NK-92 (cell line): ENCODE results near the gene RBFOX2.
"Not testable (repeated sequence)": the region's sequence is repeated elsewhere in the genome, so short reads cannot be mapped to it uniquely, and the experiment has no call there.

Source experiments
- DNase-seq: peaks from one replicate; lab custom pipeline; 2025; ENCODE audit not compliant: unreplicated experiment; lab: John Stamatoyannopoulos, UW

RBFOX2 gene

DNA sequence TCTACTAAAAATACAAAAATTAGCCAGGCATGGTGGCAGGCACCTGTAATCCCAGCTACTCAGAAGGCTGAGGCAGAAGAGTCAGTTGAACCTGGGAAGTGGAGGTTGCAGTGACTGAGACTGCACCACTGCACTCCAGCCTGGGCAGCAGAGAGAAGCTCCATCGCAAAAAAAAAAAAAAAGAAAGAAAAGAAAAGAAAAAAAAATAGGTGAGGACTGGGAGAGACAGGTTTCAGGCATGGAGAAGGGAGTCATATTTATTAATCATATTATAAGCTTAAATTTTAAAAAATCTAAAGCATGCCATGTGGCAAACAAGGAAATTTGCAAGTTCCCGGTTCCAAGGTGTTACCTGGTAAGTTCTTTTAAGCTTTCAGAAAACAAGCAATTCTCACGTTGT is 311.1 kb downstream of the RBFOX2 start, which contains the start of gene APOL5:
APOL5 (plus strand) TSS at position 301 of the 400 bp plus-strand sequence; CDS start at position 301, 0 bp downstream.
- no peak for DNase-seq

DNA sequence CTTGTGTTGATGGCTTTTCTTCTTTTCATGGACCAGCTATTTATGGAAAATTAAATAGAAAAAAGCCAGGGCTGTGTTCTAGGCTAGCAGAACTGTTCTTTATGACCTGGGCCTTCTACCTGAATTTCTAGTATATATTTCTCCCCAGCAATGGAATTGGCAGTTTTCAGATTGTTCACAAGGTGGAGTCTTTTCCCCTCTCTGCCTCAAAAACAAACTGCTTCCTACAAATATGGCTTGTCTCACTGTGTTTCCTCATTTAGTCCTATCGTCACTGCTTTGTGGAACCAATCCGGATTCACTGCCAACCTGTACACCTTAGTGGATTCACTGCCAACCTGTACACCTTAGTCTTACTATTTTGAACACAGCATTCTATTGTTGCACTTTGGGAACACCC is 316.0 kb downstream of the RBFOX2 start:
- DNase-seq, result no peak

- no peak for DNase-seq
Observed at GRCh38 chr22:35711336-35711735, 317.3 kb downstream of the RBFOX2 start.

DNA sequence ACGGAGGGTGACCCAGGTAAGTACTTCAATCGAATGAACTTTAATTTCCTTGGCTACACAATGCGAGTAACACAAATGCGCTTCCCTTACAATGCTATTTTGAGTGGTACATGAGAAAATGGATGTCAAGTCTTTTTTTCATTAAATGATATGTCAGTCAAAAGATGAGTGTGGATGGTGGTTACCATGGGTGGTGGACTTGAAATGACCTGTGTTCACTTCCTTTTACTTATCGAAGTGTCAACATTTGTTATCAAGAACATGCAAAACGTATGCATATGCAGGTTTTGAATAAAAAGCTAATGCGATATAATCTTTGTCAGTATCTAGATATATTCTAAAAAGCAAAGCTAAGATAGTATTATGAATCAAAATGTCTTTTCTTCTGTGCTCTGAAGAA is 319.7 kb downstream of the RBFOX2 start:
- DNase-seq, result no peak

DNA sequence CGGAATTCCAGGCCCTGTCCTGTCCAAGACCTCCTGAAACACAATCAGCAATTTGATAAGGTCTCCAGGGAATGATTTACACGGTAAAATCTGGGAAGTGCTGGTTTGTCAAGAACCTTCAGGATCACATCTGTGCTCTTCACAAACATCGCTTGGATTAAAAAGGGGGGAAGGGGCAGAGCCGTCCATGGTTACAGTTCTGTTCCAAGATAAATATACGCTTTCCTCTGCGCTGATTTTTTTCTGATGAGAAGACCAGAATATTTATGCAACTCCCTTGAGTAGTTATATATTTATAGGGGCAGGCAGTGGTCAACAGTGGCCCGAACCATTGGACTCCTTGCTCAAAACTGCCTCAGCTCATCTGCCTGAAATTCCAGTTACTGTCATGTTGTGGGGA is 320.2 kb downstream of the RBFOX2 start:
- DNase-seq, result no peak

GRCh38 chr22:35705141-35705540 is 323.5 kb downstream of the RBFOX2 start:
- no peak for DNase-seq

DNA sequence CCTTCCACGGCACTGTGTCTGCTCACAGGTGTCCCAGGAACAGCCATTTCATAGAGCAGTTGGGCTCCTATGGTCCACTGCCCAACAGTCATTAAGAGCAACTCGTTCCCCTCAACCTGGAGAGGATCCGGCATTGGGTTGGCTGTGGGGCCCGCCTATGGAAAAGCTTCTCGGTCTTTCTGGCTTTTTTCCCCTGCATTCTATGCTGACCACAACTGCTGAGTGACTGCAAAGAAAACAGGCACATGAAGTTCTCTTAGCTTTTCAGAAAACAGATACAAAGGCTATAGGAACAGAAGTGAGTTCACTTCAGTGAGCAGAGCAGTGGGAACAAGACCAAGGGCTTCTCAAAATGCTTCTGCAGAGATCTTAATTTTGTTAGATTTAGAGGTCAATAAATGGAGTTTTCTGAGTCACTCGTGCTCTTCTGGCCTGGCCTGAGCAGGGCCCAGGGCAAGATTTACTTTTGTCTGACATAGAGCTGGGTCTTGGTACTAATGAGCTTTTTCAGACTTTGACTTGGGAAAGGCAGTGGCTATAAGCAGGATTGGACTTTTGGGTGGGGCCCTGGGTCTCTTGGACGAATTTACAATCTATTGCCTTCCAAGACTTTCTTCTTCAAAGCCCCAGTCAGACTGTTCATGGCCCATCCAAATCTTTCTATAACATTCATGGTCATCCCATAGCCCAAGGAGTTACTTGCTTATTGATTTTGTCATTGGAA is 324.6 kb downstream of the RBFOX2 start:
- DNase-seq, result no peak

DNA sequence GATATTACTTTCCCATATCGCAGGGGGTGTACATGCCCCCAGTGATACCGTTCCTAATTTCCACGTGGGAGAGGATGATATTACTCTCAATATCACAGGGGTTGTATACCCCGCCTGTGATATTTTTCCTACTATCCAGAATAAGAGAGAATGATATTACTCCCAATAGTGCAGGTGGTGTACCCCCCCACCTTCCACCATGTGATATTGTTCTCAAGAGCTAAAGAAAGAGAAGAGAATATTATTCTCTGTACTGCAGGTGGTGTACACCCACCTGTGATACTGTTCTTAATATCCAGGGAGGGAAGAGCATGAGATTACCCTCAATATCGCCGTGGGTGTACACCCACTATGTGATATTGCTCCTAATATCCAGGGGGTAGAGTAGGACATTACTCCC is 328.8 kb downstream of the RBFOX2 start:
- DNase-seq, result not testable (repeated sequence)

- no peak for DNase-seq
Observed at GRCh38 chr22:35697142-35697541, 331.5 kb downstream of the RBFOX2 start.

GRCh38 chr22:35695202-35695601 is 333.4 kb downstream of the RBFOX2 start:
- DNase-seq, result no peak

GRCh38 chr22:35690001-35690400 is 338.6 kb downstream of the RBFOX2 start:
- DNase-seq, result no peak

DNA sequence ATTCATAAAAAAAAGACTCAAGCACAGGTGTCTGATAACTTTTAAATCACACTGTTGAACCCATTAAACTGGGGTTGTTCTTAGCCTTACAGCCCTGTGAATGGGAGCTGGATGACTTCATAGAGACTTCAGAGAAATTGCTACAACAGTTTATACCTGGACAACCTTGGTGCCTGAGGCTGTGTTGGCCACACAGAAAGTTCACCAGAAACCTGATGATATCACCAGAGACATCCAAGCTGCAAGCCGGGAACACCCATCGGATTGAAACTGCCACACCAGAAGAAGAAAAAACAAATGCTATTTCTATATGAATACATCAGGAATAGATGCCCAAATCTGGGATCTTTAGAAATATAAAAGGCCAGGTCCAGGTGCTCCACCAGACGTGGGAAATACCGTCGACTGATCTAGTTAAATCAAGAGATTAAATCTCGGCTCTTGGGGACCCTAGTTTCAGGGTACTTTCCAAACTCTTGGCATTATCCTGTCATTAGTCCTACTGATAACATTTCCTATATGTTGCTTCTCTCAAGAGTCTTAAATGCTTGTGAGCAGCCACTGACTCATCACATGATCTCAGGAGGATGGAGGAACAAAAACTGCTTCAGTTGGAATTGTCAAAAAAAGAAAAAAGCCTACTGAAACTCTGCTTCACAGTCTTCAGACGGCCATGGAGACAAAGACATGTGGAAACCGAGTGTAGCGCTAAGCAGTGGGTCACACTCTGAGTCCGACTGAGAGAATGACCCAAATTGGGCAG is 339.5 kb downstream of the RBFOX2 start:
- no peak for DNase-seq
